Uterus (tissue), 2 donors: ENCODE data around the gene CCT3.

Experiments used
- CTCF ChIP-seq, 4 experiments: fragments of 200-600 bp in 2 of 4; fragments of 450-650 bp in 2 of 4; sonication (generic) in 2 of 4; IDR thresholded peaks; one replicate each; pipeline ENCODE4 v1.5.1; 2016 to 2019; ENCODE audit warnings: antibody characterized with exemption in 4 of 4, mild to moderate bottlenecking in 2 of 4, moderate library complexity in 1 of 4
- POLR2A ChIP-seq, 2 donors: fragments of 450-650 bp; IDR thresholded peaks; one replicate each; pipeline ENCODE4 v1.6.1; 2016; ENCODE audit warnings: antibody characterized with exemption in 2 of 2, mild to moderate bottlenecking in 1 of 2, moderate library complexity in 1 of 2

- TF ChIP-seq CTCF (IDR thresholded peaks at IDR 0.05) (no peak), POLR2A (IDR thresholded peaks at IDR 0.05) (no peak)
Measured at GRCh38 chr1:156337052-156337887, 822 bp downstream of the CCT3 start.
